Hematopoietic multipotent progenitor cell treated with erythropoietin and hydrocortisone succinate and interleukin-3 and kit ligand, for 8 days (in vitro differentiated cells): ENCODE results near the gene PHYHD1.

Source experiments
- DNase-seq: peaks from one replicate; pipeline ENCODE4 v3.0.0-alpha.2; 2015

Gene PHYHD1

GRCh38 chr9:128920381-128921058, at the start of gene PHYHD1:
TSS of gene PHYHD1 (plus strand) at chr9:128920982. CDS start at chr9:128922324, 1,342 bp downstream.
- peak; percentile 96 for DNase-seq

- DNase-seq: peak; percentile 79
Measured at GRCh38 chr9:128877852-128878251, 42.9 kb upstream of the PHYHD1 start.

- peak; percentile 97 for DNase-seq
Measured at GRCh38 chr9:128881884-128882676, 38.7 kb upstream of the PHYHD1 start, which contains the start of the genes KYAT1 and LRRC8A. TSS of gene KYAT1 (minus strand) at chr9:128881950. CDS start at chr9:128845405, 36,545 bp downstream. TSS of gene LRRC8A (plus strand) at chr9:128882133. CDS start at chr9:128907165, 25,032 bp downstream.

GRCh38 chr9:128882677-128883603, 37.8 kb upstream of the PHYHD1 start:
- peak; percentile 23 for DNase-seq

- no peak for DNase-seq
Measured at GRCh38 chr9:128884164-128884563, 36.6 kb upstream of the PHYHD1 start.

GRCh38 chr9:128885376-128885775, 35.4 kb upstream of the PHYHD1 start:
- no peak for DNase-seq

- no peak for DNase-seq
Measured at GRCh38 chr9:128885798-128886197, 35.0 kb upstream of the PHYHD1 start.

GRCh38 chr9:128886211-128886891, 34.4 kb upstream of the PHYHD1 start:
- peak; percentile 43 for DNase-seq

GRCh38 chr9:128887049-128887448, 33.7 kb upstream of the PHYHD1 start:
- DNase-seq: no peak

GRCh38 chr9:128887914-128888350, 32.9 kb upstream of the PHYHD1 start:
- DNase-seq: no peak

GRCh38 chr9:128891321-128892220, 29.2 kb upstream of the PHYHD1 start:
- peak; percentile 10 for DNase-seq

GRCh38 chr9:128892221-128892921, 28.4 kb upstream of the PHYHD1 start:
- DNase-seq: peak; percentile 94

GRCh38 chr9:128893354-128893753, 27.4 kb upstream of the PHYHD1 start:
- DNase-seq: no peak

GRCh38 chr9:128894764-128895163, 26.0 kb upstream of the PHYHD1 start:
- no peak for DNase-seq

GRCh38 chr9:128895556-128895955, 25.2 kb upstream of the PHYHD1 start:
- no peak for DNase-seq

GRCh38 chr9:128898382-128898781, 22.4 kb upstream of the PHYHD1 start:
- DNase-seq: no peak

GRCh38 chr9:128898845-128899565, 21.8 kb upstream of the PHYHD1 start:
- DNase-seq: no peak

- DNase-seq: peak; percentile 34
Measured at GRCh38 chr9:128899566-128900322, 21.0 kb upstream of the PHYHD1 start.

GRCh38 chr9:128901379-128901778, 19.4 kb upstream of the PHYHD1 start:
- no peak for DNase-seq
